GM21381 (cell line): ENCODE measurements around the gene KNDC1.
"Not testable (repeated sequence)": the region's sequence is repeated elsewhere in the genome, so short reads cannot be mapped to it uniquely, and the experiment has no call there.

ENCODE experiments used
- ATAC-seq: cut with Tn5 transposase; IDR thresholded peaks from one replicate; pipeline ENCODE4 v1.9.1; 2021; ENCODE audit warnings: mild to moderate bottlenecking, moderate library complexity; ENCODE audit not compliant: unreplicated experiment

The KNDC1 gene

DNA sequence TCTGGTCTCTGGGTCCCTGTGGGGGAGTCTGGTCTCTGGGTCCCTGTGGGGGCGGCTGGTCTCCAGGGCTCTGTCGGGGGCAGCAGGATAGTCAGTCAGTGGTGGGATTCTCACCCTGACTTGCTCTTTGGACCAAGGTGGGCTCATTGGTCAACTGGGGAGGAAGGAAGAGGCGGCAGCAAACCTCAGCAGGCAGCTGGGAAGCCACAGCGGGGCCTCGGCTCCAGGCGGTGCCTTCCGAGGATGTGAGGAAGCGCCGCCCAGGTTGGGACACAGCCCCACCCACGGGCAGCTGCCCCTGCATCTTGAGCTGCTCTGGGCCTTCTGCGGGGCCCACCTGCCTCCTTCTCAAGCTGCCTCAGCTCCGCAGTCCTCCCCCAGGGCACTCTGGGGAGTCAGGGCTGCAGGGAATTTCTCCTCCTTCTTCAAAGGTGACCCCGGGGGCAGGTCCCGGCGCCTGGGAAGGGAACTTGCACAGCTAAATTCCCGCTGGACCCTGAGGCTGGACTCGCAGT is 20.4 kb upstream of the KNDC1 start:
- ATAC-seq: no peak

DNA sequence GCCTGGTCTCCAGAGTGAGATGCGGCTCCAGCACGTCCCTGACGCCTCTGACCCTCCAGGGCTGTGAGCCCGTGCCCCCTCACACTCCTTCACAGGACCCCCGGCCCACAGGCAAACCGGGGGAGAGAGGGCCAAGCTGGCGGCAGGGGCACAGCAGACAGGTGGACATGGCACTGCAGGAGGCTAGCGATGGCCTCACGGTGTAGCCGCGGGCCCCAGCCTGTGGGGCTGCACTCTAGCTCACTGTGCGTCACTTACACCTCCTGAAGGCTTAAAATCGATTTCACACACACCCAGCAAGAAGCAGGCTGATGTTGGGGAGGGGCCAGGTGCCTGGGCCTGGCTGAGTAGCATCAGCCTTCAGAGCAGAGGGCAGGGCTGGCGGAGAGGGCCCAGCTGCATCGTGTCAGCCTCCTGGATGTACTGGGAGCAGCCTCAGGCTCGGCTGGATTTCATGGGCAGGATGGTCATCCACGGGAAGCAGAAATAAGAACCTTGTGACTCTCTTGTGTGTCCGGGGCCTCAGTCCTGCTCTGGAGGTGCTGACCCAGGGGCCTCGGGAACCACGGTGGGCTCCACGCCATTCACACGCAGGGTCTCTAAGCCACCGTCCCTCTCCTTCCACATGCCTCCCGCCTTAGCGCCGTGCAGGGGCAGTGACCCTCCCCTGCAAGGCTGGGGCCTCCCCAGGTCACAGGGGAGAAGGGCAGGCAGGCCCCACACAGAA is 19.4 kb upstream of the KNDC1 start:
- ATAC-seq: no peak

DNA sequence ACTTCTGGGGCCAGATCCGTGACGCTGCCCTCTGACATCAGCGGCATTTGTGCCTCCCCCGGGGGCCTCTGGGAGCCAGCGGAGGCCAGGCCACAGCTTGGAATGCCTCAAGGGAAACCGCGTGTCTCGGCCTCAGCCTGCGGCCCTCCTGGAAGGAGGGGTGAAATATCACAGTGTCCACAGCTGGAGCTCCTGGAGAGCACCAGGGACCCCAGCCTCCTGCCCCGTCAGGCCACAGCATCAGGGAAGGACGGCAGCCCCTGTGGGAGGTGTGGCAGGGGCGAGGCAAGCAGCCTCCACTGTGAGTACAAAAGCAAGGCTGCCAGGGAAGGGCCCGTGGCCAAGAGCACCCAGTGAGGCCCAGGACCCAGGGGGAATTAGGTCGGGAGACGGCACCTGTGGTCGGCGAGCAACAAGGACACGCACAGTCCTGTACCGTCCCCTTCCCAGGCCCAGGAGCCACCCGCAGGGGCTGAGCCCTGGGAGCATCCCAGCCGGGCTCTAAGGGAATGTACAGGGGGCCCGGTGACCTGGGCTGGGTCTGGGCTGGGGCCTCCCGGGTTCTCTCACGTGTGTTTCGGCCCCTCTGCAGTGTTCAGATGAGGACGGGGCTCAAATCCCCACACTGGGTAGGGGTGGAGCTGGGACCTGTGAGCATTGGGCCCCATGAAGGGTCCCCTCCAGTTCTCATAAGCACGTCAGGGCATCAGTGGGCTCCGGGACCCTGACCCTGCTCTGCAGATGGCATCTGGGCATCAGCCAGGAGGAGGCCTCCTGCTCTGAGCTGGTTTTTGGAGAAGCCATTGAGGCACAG is 18.7 kb upstream of the KNDC1 start:
- ATAC-seq: no peak

DNA sequence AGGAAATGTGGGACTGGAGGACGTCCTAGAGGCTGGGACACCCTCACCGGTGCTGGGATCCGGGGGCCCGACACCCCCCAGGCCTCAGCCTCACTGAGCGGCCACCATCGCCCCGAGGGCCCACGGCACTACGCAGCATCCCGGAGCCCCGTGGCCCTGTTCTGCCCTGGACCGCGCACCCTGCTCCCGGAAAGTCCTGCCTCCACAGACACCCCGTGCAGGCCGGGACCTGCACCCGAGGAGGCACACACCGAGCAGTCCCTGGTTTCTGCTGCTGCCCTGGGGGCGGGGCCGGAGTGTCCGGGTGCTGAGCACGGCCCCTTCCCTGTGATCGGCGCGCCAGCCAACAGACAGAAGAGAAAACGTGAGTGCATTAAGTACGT is 18.1 kb upstream of the KNDC1 start:
- ATAC-seq: no peak

DNA sequence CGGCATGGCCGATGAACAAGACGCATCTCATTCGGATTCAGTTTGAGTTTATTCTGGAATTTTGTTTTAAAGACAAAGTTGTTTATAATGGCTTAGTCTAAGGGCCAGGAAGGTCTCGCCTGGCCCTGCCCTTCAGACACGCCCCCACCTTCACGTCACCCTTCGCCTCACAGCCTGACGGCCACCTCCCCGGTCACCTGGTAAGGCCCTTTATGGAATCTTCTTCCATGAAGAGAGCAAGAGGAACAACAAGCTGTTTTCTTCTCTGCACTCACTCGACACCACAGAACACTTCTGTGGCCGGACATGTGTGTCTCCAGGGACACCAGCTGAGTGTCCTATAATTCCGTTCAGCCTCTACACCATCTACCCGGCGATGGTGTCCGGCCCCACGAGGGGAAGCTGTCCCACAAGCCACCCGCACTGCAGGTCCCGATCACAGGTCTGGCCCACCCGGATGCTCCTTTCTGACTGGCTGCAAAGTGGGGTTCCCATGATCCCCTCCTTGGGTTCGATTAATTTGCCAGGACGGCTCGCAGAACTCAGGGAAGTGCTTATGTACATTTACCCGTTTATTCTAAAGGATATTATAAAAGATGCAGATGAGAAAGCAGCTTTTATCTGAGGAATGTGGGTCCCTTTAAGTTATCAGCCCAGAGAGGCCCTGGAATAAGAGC is 17.4 kb upstream of the KNDC1 start:
- no peak for ATAC-seq

DNA sequence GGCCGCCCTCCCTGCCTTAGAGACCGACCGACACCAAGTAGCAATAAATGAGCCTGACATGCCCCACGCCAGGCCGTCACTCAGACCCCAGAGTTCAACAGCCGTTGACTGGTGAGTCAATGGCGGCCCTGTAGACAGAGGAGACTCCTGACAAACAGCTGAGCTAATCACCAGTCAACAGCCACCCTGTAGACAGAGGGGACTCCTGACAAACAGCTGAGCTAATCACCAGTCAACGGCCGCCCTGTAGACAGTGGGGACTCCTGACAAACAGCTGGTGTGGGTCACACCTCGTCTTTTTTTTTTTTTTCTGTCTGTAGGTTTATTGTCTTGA is 16.9 kb upstream of the KNDC1 start:
- no peak for ATAC-seq

DNA sequence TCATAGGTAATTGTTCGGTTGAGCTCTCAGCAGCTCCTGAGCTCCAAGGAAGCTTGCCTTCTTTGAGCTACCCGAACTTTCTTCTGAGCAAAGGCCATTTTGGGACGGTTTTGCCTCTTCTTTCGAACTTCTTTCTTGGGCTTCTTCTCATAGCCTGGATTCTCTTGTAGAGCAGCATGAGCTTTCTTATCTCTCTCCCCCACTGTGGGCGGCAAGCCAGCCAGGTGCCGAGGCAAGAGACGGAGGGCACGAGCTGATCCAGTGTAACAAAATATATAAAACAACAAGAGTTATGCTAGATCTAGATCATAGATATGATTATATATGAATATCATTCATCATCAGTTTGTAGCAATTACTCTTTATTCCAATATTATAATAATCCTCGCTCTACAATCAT is 16.5 kb upstream of the KNDC1 start:
- no peak for ATAC-seq

DNA sequence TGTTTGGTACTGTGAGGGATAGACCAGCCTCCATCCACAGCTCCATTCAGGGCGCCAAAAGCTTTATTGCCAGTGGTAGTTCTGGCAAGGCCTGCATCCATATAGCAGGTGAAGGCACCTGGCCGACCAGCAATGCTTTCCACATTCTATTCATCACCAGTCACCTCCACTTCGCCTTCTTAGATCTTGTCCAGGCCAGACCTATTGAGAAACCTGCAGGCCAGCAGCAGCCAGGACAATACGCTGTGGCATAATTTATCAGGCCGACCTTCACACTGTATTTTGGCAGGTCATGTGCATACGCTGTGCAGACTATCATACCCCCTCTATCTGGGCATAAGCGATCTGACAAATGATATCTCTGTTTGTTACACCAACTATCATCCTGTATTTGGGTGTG is 15.2 kb upstream of the KNDC1 start:
- no peak for ATAC-seq

DNA sequence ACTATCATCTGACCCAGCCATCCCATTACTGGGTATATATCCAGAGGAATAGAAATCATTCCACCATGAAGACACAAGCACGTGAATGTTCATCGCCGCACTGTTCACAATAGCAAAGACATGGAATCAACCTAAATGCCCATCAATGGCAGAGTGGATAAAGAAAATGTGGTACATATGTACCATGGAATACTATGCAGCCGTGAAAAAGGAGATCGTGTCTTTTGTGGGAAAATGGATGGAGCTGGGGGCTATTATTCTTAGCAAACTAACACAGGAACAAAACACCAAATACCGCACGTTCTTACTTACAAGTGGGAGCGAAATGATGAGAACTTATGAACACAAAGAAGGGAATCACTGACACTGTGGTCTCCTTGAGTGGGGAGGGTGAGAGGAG is 9.8 kb upstream of the KNDC1 start:
- ATAC-seq: no peak

DNA sequence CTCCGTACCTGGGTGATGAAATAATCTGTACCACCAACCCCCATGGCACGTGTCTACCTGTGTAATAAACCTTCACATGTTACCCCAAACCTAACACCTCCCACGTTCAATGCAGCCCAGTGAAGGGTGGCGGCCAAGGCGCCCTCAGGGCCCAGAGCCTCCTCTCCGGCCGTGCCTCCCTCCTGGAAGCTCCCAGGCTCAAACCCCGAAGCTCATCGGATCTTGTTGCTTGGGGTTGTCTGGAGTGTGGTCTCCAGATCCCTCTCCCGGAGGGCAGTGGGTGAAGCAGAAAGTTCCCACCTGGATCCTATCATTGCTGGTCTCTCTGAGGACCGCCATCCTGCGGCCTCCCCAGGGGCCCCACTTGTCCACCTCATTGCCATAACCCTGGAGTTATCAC is 9.4 kb upstream of the KNDC1 start:
- no peak for ATAC-seq

DNA sequence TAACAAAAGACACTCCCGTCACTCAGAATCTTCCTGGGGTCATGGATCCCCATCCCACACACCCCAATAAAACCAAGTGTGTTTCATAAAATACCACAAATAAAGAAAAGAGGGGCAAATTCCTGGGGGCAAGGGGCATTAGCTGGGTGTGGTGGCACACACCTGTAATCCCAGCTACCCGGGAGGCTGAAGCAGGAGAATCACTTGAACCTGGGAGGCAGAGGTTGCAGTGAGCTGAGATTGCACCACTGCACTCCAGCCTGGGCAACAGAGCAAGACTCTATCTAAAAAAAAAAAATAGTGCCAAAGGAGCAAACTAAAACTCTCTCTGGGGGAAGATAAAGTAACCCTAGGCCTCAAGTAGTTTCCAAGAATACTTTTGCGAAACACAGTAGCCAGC is 8.9 kb upstream of the KNDC1 start:
- not testable (repeated sequence) for ATAC-seq

DNA sequence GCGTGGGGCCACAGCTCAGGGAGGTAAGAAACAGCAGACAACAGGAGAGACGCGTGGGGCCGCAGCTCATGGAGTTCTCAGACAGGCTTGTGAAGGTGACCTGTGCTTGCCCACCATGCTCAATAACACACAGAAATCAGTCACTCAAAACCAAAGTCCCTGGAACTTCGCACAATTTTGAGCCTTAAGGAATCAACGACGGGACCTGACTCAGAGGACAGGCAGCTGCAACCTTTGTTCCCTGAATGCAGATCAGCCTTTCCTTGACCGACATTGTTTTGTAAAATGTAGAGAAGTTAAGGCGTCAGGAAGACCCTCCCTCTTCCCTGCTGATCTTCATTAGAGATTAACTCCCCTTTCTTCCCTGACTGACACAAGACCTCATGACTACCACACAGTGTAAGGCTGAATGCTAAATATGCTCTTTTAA is 8.5 kb upstream of the KNDC1 start:
- ATAC-seq: no peak

DNA sequence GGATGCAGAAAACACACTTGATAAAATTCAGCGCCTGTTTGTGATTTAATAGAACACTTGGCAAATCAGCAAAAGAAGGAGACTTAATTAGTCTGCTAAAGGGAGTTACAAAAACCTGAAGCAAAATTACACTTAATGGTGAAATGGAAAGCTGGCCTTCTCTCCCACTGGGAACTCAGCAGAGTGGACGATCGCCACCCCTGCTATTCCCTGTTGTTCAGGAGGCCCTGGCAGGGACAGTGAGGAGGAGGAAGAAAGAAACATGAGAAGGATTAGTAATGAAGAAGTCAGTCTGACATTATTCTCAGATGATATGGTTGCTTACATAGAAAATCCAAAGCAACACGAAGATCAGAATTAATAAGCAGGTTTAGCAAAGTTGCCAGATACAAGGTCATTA is 5.6 kb upstream of the KNDC1 start:
- ATAC-seq: no peak

DNA sequence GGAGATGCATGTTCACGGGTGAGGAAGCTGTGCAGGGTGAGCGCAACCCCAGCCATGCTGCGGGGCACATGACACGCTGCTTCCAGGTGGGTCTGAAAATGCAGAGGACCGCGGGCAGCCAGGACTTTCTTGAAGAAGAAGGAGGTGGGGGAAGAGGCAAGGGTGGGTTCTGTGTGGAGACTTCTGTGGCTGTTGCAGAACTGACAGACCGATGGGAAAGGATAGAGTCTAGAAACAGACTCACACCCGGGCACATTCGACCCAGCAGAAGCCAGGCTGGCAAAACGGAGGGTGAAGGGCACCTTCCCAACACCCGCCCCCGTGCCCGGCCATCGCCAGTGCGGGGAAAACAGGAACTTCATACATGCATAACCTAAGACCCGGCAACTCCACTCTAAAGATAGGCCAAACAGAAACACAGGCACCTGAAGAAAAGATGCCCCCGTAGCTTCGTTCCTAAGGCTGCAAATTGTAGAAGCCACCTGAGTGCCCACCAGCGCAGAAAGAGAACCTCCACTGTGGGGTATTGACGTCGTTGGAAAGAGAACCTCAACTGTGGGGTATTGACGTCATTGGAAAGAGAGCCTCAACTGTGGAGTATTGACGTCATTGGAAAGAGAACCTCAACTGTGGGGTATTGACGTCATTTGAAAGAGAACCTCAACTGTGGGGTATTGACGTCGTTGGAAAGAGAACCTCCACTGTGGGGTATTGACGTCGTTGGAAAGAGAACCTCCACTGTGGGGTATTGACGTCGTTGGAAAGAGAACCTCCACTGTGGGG is 4.8 kb upstream of the KNDC1 start:
- no peak for ATAC-seq

DNA sequence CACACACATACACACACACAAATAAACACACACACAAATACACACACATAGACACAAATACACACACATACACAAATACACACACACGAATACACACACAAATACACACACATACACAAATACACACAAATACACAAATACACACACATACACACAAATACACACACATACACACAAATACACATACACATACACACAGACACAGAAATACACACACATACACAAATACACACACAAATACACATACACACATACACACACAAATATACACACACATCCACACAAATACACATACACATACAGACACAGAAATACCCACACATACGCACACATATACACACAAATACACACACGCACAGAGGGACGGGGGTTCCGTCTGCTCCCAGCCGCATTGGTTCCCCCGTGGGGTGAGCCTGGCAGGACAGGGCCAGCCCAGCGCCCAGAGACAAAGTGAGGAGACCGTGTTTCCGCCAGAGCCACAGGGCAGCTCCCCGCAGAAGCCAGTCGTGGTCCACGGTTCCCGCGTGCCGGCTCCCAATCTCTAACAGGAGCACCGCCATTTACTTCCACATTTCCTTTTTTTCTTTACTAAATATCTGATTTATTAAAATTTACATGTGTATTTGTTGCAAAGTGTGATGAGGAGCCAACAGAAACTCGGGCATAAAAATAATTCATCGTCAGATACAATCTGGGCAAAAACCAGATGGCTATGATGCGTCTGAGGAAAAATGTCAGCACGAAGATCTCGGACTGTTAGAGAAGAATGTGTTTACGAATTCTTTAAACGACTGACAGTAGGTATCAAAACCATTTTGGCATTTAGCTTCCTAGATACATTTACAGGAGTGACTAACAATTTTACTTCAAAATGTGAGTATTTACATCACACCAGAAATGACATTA is 3.1 kb upstream of the KNDC1 start:
- ATAC-seq: no peak

DNA sequence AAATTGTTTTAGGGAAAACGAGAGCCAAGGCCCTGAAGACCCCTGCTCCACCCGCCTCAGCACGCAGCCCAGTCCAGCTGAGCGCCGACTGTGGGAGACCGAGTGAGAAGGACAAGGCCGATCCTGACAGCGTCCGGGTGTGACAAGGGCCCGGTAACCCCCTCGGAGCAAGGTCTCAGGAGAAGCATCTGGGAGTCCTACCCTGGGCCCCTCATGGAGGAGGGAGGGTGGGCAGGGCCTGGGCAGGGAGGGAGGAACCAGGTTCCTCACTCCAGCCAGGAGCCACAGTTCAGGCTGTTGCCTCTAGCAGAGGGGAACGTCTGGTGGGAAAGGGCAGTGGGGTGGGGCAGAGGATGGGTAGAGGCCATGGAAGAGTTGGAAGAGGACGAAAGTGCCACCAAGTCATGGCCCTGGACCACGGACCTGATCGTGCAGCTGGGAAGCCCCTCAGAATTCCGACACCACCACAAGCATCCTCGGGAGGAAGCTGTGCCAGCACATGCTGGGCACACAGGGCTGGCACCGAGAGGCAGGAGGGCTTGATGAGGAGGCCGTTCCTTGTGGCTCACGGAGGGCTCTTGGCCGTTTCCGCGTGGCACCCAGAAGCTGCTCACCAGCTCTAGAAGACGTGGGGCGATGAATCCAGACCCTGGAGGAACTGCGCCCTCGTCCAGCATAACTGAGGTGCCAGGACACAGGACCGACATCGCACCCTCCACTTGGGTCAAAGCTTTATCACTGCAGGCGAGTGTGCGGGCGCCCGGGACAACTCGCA is 2.2 kb upstream of the KNDC1 start:
- no peak for ATAC-seq

DNA sequence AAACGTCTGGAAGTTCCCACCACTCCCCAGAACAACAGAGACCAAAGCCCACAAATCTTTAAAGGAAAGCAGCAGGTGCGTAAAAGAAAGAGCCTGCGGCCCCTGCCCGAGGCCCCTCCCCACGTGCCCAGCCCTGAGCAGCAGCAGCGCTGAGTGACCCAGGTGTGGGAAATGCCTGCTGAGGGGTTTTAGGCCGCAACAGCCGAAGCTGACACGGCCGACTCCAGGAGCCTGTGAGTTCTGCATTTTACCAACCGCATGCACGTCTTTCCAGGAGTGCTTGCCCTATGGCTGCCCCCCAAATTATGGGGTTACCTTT is 1.6 kb upstream of the KNDC1 start:
- ATAC-seq: no peak

DNA sequence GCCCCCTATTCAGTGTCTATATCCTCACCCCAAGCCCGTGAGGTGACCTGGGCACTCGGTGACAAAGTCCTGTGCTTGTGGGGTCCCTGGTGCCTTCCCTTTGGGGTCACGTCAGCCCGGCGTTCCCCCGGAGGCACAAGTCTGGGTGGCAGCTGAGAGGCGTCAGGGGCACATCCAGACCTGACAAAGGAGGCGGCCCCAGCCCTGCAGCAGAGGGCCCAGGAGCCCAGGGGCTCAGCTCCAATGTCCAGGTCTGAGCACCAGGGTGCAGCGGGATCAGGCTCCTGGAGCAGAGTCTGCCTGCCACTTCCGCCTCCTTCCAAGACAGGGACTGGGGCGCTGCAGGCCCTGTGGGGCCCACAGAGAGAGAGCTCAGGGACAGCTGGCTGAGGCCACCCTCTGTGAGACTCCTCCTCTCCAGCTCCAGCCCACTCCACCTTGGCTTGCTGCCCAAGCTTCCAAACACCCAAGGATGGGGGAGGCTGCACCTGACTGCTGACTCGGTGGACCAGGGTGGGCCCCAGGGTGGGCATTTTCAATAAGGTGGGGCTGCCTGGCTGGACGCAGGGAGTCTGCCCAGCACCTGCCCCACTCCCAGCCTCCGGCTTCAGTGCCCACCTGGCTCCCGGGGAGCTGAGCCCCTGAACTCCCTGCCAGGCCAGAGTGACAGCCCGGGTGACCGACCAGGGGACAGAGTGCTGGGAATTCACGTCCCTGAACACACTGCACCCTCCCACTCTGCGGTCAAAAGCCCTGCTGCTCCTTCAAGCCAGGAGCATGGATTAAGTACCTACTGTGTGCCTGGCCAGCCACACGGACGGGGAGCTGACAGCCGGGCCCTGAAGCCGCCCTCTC is 1.0 kb upstream of the KNDC1 start:
- no peak for ATAC-seq

DNA sequence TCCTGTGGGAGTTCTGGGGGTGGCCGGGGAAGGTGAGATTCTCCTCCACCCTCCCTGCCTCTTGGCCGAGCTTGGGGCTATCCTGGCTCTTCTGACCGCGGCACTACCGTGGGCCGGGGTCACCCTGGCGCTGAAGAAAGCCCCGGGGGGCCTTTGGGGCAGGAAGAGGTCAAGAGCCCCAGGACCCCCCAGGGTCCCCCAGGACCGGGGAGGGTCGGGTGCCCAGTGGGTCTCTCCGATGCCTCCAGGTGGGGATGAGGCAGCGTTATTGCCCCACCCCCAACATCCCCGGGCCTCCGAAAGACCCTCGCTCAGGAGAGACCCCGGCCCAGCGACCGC is 439 bp upstream of the KNDC1 start:
- ATAC-seq: no peak
